ENCODE measurements around the gene ZNF212. TPM values are rescaled to one million over a fixed set of nuclear protein-coding genes. Genes with fewer than 3 reads are reported as not detected.
A peak's percentile ranks its signal among the peaks of the same experiment; 100 is the strongest.

Gene ZNF212
- total and polyA plus RNA-seq, 9 of the 15 experiments (the other 6 are each of a cell fraction or from before 2014, with no cell fraction given) = 1.8 to 21.4 (median 7.2) TPM

GRCh38 chr7:149292462-149292823, 53.0 kb downstream of the ZNF212 start:
- Histone ChIP-seq H3K79me2 (ENCODE audit: control insufficient read depth, insufficient read depth, low read length) (no peaks in the 10 kb centered on the region), H3K4me2 (ENCODE audit: insufficient read depth, low read length) (no peak overlapping the region), H2AFZ (ENCODE audit: low read depth, low read length) (no peak overlapping the region), H3K36me3 (ENCODE audit: control insufficient read depth, insufficient read depth, low read length) (no peaks in the 10 kb centered on the region), H3K4me1 (replicated peaks in 1 of 2; ENCODE audit: control insufficient read depth in 2 of 2, insufficient read depth in 2 of 2, low read length in 2 of 2) (peaks cover 0 to 11% of the 10 kb centered on the region in 2 experiments; a peak in 1 of 5 replicates), H4K20me1 (replicated peaks; ENCODE audit: control insufficient read depth, insufficient read depth, low read length) (0 out of 2 replicates have a peak, but pooled peaks cover 5% of the 10 kb centered on the region), H3K9ac (ENCODE audit: insufficient read depth in 1 of 2, low read depth in 2 of 2, low read length in 2 of 2) (0 out of 4 replicates have a peak overlapping the region, but pooled peaks of 1 of the 2 experiments have one; percentile 23), H3K4me3 (no peak overlapping the region), H3K9me1 (ENCODE audit: control insufficient read depth, insufficient read depth, low read length) (peaks cover 4% of the 10 kb centered on the region), H3K9me3 (replicated peaks; ENCODE audit: control insufficient read depth, insufficient read depth, low read depth, low read length) (no peaks in the 10 kb centered on the region), H3K27ac (ENCODE audit: extremely low read depth, low read depth, low read length) (no peak overlapping the region), H3K27me3 (ENCODE audit: control insufficient read depth in 2 of 2, insufficient read depth in 2 of 2, low read length in 2 of 2) (peaks cover 8 to 71% of the 10 kb centered on the region in 2 experiments; a peak in 4 of 5 replicates)
- peak; percentile 21 for ATAC-seq
- in situ Hi-C loops (cut with MboI) = no loop called here
- DNase-seq (ENCODE audit: extremely low read depth in 1 of 4, low spot score in 3 of 4) = no peak
- no TSS peak for BruUV-seq (replicated peaks)
- POLR2A ChIA-PET = interaction anchor here (0.6 to 1.5 kb wide), 2 partner anchors 18 to 246 kb away, joined by 3 read pairs; no protein-coding TSS in a partner anchor
- no peak for FAIRE-seq
- 16% methylated on average over 9 of the region's 9 CpGs for WGBS (ENCODE audit: insufficient coverage, low coverage, missing lambda C conversion rate)
- CTCF ChIA-PET (ENCODE audit: low intra/inter-chr PET ratio) = interaction anchor here (1.3 kb wide), 1 partner anchor 130 kb away, joined by 4 read pairs; no protein-coding TSS in a partner anchor
- intact Hi-C loops (cut with micrococcal nuclease) = no loop called here
- TF ChIP-seq ID3 (CRISPR knock-in tag; IDR thresholded peaks at IDR 0.05) = no peak
- no peak for TF ChIP-seq ID3 (tag; IDR thresholded peaks at IDR 0.05)
- TF ChIP-seq NUFIP1 (IDR thresholded peaks at IDR 0.05; ENCODE audit: partially characterized antibody) = no peak
- TF ChIP-seq CTCFL (IDR thresholded peaks at IDR 0.05; ENCODE audit: borderline replicate concordance, insufficient read depth, low read depth, low read length, poor library complexity, severe bottlenecking) = no peak
- no peak for TF ChIP-seq ELF4 (CRISPR knock-in tag; IDR thresholded peaks at IDR 0.05)
- TF ChIP-seq RBM25 (IDR thresholded peaks at IDR 0.05; ENCODE audit: low read depth, low read length, severe bottlenecking) = no peak
- peak in 1 of 2 experiments; percentile 29; a peak in 2 of 4 replicates for TF ChIP-seq RAD21 (CRISPR knock-in tag; conservative IDR thresholded peaks at IDR 0.05 in 1 of 2, IDR thresholded peaks at IDR 0.05 in 1 of 2)
- no peak for TF ChIP-seq POU5F1 (IDR thresholded peaks at IDR 0.05; ENCODE audit: borderline replicate concordance, low read depth, low read length, partially characterized antibody)
- peak; percentile 12 to 38 (median 13); a peak in 3 of 6 replicates for TF ChIP-seq CTCF (IDR thresholded peaks at IDR 0.05 in 2 of 3, conservative IDR thresholded peaks at IDR 0.05 in 1 of 3; ENCODE audit: insufficient read depth in 2 of 3, low read depth in 1 of 3, low read length in 3 of 3)
- no peak for TF ChIP-seq PHB2 (IDR thresholded peaks at IDR 0.05; ENCODE audit: low read depth)
- no peak for TF ChIP-seq ZNF584 (CRISPR knock-in tag; IDR thresholded peaks at IDR 0.05; ENCODE audit: low read depth)
- peak; percentile 69 for TF ChIP-seq PKNOX1 (IDR thresholded peaks at IDR 0.05)
- TF ChIP-seq CLOCK (CRISPR knock-in tag; IDR thresholded peaks at IDR 0.05; ENCODE audit: borderline replicate concordance) = no peak

Data from K562 (cell line).